Endothelial cell of umbilical vein (primary cell): ENCODE measurements around the gene SKOR1. TPM values are rescaled to one million over a fixed set of nuclear protein-coding genes. Genes with fewer than 3 reads are reported as not detected.

Source experiments
- BruUV-seq: library from RNA; stranded (reverse); fragments of 400-500 nt; replicated peaks from 2 replicates; lab custom pipeline; 2021; lab: Mats Ljungman, UMichigan
- CTCF ChIA-PET: fragments of 300-600, 350-600 bp; sonication (Branson Sonifier 250); formaldehyde crosslinking; loops from one replicate; lab custom pipeline; 2021; ENCODE audit warnings: antibody characterized with exemption, inconsistent platforms; lab: Charles Lee
- POLR2A ChIA-PET: fragments of 300-600, 350-600 bp; sonication (Branson Sonifier 250); formaldehyde crosslinking; loops from one replicate; lab custom pipeline; 2021; ENCODE audit warnings: antibody characterized with exemption, inconsistent platforms; lab: Charles Lee
- DNase-seq: peaks from one replicate; pipeline ENCODE4 v3.0.0-alpha.2; 2011; ENCODE audit warnings: low read depth, low spot score
- FAIRE-seq: peaks from 2 replicates; lab custom pipeline; 2011; peaks lifted over from hg19 to GRCh38; lab: Jason Lieb, UNC
- H2AFZ ChIP-seq: 2 replicates; pipeline ENCODE4 v1.6.0; 2012; ENCODE audit warnings: low read depth, low read length, control low read depth, inconsistent platforms
- H3K27ac ChIP-seq: 2 replicates; pipeline ENCODE4 v1.5.1; 2011; ENCODE audit warnings: low read depth, mild to moderate bottlenecking, control low read depth, low read length, moderate library complexity; ENCODE audit not compliant: insufficient read depth
- H3K27me3 ChIP-seq, 2 experiments: 2 replicates each; pipeline versions ENCODE4 v1.6.0 to v1.6.1; 2011; ENCODE audit warnings: low read length in 2 of 2, mixed read lengths in 1 of 2; ENCODE audit not compliant: control insufficient read depth in 2 of 2, insufficient read depth in 2 of 2
- H3K36me3 ChIP-seq, 2 experiments: 2 replicates in 1 of 2; 3 replicates in 1 of 2; pipeline ENCODE4 v1.5.1; 2011; ENCODE audit warnings: low read length in 2 of 2, mild to moderate bottlenecking in 1 of 2, moderate library complexity in 1 of 2; ENCODE audit not compliant: control insufficient read depth in 2 of 2, insufficient read depth in 2 of 2; ENCODE audit errors: extremely low read depth in 1 of 2
- H3K4me1 ChIP-seq: 3 replicates; pipeline ENCODE4 v1.5.1; 2011; ENCODE audit warnings: mild to moderate bottlenecking, low read length; ENCODE audit not compliant: control insufficient read depth, insufficient read depth; ENCODE audit errors: extremely low read depth
- H3K4me2 ChIP-seq: 2 replicates; pipeline ENCODE4 v1.6.1; 2011; ENCODE audit warnings: low read length, control low read depth, mixed read lengths; ENCODE audit not compliant: insufficient read depth
- H3K4me3 ChIP-seq, 3 experiments: fragments of 200-600 bp in 1 of 3; sonication (generic), shearing (Covaris generic) in 1 of 3; replicated peaks in 1 of 3; 2 replicates each; pipeline ENCODE4 v1.5.1; 2011 to 2016; ENCODE audit warnings: control low read depth in 3 of 3, low read length in 3 of 3, mild to moderate bottlenecking in 2 of 3, inconsistent platforms in 1 of 3, low read depth in 1 of 3, moderate library complexity in 1 of 3; ENCODE audit not compliant: insufficient read depth in 1 of 3
- H3K79me2 ChIP-seq: 2 replicates; pipeline ENCODE4 v1.6.0; 2012; ENCODE audit warnings: low read length, inconsistent platforms; ENCODE audit not compliant: control insufficient read depth, insufficient read depth
- H3K9ac ChIP-seq: replicated peaks from 2 replicates; pipeline ENCODE3; 2011; ENCODE audit warnings: low read length, control low read depth; ENCODE audit not compliant: insufficient read depth; ENCODE audit errors: extremely low read depth
- H3K9me1 ChIP-seq: replicated peaks from 3 replicates; pipeline ENCODE4 v1.6.0; 2011; ENCODE audit warnings: mild to moderate bottlenecking, low read length; ENCODE audit not compliant: control insufficient read depth, insufficient read depth; ENCODE audit errors: extremely low read depth
- H3K9me3 ChIP-seq: replicated peaks from 2 replicates; pipeline ENCODE4 v1.5.1; 2012; ENCODE audit warnings: low read length, inconsistent platforms; ENCODE audit not compliant: control insufficient read depth, insufficient read depth
- H4K20me1 ChIP-seq: replicated peaks from 2 replicates; pipeline ENCODE3; 2011; ENCODE audit warnings: mild to moderate bottlenecking, low read length; ENCODE audit not compliant: control insufficient read depth, insufficient read depth; ENCODE audit errors: extremely low read depth
- EZH2 ChIP-seq: IDR thresholded peaks from 2 replicates; pipeline ENCODE4 v1.6.1; 2012; ENCODE audit warnings: borderline replicate concordance, low read depth, mild to moderate bottlenecking, moderate library complexity, low read length, inconsistent platforms; ENCODE audit not compliant: severe bottlenecking
- FOS ChIP-seq: IDR thresholded peaks from 2 replicates; pipeline ENCODE4 v1.6.1; 2011; ENCODE audit warnings: mild to moderate bottlenecking, low read length, moderate library complexity, borderline replicate concordance; ENCODE audit not compliant: insufficient read depth
- GATA2 ChIP-seq: IDR thresholded peaks from 2 replicates; pipeline ENCODE4 v1.7.0; 2011; ENCODE audit warnings: low read depth, mild to moderate bottlenecking, moderate library complexity, mixed read lengths, low read length; ENCODE audit not compliant: insufficient read length, insufficient read depth
- JUN ChIP-seq: IDR thresholded peaks from 2 replicates; pipeline ENCODE4 v1.6.1; 2011; ENCODE audit warnings: borderline replicate concordance, low read depth; ENCODE audit not compliant: insufficient read length, insufficient read depth
- MYC ChIP-seq: IDR thresholded peaks from one replicate; pipeline ENCODE4 v1.6.1; 2011; ENCODE audit warnings: mild to moderate bottlenecking, low read depth, low read length
- POLR2A ChIP-seq: IDR thresholded peaks from 2 replicates; pipeline ENCODE4 v1.6.1; 2012; ENCODE audit warnings: low read depth, mild to moderate bottlenecking, control low read depth, low read length
- POLR2AphosphoS5 ChIP-seq: IDR thresholded peaks from 2 replicates; pipeline ENCODE4 v1.6.1; 2012; ENCODE audit warnings: low read depth, mild to moderate bottlenecking, control low read depth, low read length, moderate library complexity; ENCODE audit not compliant: insufficient read depth
- dilution Hi-C: fragments of 300-500 bp; cut with MboI; formaldehyde crosslinking; loops from one replicate; pipeline ENCODE4 v1.15.0; 2019; ENCODE audit warnings: low sequenced_read_pairs; ENCODE audit not compliant: extremely low pct_ligation_motif_present
- intact Hi-C: fragments of 100-400 bp; cut with micrococcal nuclease; formaldehyde crosslinking; loops from one replicate; pipeline ENCODE4 v1.10.0; 2022
- polyA plus RNA-seq, 4 experiments: library from polyadenylated mRNA; depleted of rRNA in 3 of 4; stranded (reverse) in 3 of 4; unstranded in 1 of 4; fragments of >200 nt; gene quantifications; 2 replicates each; pipeline versions ENCODE4 v1.2.1 to v1.2.3, GENCODE V29; 2011 to 2012; ENCODE audit warnings: missing spikeins in 1 of 4
- total RNA-seq: library from RNA; stranded (reverse); gene quantifications from 2 replicates; pipeline ENCODE4 v1.2.3, GENCODE V29; 2021
- TF ChIP-seq, protein P1 (sequence below): IDR thresholded peaks from 2 replicates; pipeline ENCODE4 v1.6.1; 2011; ENCODE audit not compliant: insufficient read depth, insufficient read length
- TF ChIP-seq, protein P2 (sequence below), 2 donors: IDR thresholded peaks; 1 replicate in 1 of 2; 2 replicates in 1 of 2; pipeline ENCODE4 v1.5.1; 2011; ENCODE audit warnings: low read length in 2 of 2, mild to moderate bottlenecking in 2 of 2, moderate library complexity in 2 of 2, control low read depth in 1 of 2, inconsistent platforms in 1 of 2, low read depth in 1 of 2; ENCODE audit not compliant: insufficient read depth in 1 of 2; ENCODE audit errors: extremely low read depth in 1 of 2

SKOR1 gene
- total and polyA plus RNA-seq, 2 donors (not counting 3 experiments of a cell fraction or from before 2014, with no cell fraction given): 0.06 to 0.15 TPM

DNA sequence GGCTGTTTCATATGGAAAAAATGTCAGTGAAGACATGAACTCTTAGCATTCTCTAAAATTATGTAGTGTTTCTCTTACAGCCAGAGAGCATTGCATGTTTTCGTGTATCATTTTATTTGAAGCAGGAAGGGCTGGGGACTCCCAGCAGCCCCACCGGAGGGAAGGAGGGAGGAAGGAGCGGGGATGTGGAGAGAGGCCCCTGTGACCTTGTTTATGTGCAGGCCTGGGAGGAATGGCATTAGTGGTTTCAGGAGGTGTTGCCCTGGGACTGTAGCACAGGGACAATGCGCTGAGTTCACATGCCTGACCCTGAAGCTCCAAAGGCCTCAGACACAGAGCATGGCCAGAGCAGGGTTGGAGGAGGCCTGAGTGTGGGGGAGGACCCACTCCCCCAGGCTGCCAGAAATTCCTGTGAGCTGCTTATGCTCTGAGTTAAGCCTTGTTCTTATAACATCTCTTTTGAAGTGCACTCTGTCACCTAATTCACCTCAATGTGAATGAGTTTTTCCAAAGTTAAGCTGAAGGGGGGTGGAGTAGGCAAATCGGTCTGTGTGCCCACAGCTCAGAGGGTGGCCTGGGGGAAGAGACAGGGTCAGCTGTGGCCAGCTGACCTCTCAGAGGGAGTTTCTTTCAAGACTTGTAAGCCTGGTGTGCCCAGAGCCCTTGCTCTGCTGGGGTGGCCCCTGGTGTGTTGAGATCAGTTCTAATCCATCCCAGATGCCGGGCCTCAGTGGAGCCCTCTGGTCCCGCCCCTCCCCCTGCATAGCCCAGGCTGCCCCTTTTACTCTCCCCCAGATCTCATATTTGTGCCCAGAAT, 18.5 kb downstream of the SKOR1 start:
- Histone ChIP-seq H3K79me2 (no peaks in the 10 kb centered on the region), H2AFZ (peak overlapping the region; percentile 0), H3K36me3 (no peaks in the 10 kb centered on the region), H3K4me2 (no peak overlapping the region), H3K9me1 (no peaks in the 10 kb centered on the region), H3K27ac (no peak overlapping the region), H3K27me3 (peaks cover 0 to 3% of the 10 kb centered on the region in 2 experiments), H3K9me3 (no peaks in the 10 kb centered on the region), H3K4me1 (peaks cover 17% of the 10 kb centered on the region), H3K4me3 (no peak overlapping the region), H4K20me1 (no peaks in the 10 kb centered on the region), H3K9ac (no peak overlapping the region)
- dilution Hi-C loops: no loop called here
- BruUV-seq: no TSS peak
- intact Hi-C loops: no loop called here
- TF ChIP-seq GATA2: no peak
- TF ChIP-seq, protein P1, sequence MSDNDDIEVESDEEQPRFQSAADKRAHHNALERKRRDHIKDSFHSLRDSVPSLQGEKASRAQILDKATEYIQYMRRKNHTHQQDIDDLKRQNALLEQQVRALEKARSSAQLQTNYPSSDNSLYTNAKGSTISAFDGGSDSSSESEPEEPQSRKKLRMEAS: no peak
- no peak for TF ChIP-seq POLR2A
- TF ChIP-seq JUN: no peak
- TF ChIP-seq FOS: no peak
- no peak for TF ChIP-seq MYC
- no peak for TF ChIP-seq POLR2AphosphoS5
- TF ChIP-seq, protein P2, sequence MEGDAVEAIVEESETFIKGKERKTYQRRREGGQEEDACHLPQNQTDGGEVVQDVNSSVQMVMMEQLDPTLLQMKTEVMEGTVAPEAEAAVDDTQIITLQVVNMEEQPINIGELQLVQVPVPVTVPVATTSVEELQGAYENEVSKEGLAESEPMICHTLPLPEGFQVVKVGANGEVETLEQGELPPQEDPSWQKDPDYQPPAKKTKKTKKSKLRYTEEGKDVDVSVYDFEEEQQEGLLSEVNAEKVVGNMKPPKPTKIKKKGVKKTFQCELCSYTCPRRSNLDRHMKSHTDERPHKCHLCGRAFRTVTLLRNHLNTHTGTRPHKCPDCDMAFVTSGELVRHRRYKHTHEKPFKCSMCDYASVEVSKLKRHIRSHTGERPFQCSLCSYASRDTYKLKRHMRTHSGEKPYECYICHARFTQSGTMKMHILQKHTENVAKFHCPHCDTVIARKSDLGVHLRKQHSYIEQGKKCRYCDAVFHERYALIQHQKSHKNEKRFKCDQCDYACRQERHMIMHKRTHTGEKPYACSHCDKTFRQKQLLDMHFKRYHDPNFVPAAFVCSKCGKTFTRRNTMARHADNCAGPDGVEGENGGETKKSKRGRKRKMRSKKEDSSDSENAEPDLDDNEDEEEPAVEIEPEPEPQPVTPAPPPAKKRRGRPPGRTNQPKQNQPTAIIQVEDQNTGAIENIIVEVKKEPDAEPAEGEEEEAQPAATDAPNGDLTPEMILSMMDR (IDR thresholded peaks at IDR 0.05; ENCODE audit: extremely low read depth in 1 of 2, insufficient read depth in 1 of 2, low read depth in 1 of 2, low read length in 2 of 2): no peak
- TF ChIP-seq EZH2: no peak
- POLR2A ChIA-PET: no interaction called here
- peak; percentile 96 for DNase-seq
- CTCF ChIA-PET: interaction anchor here (1.2 to 1.8 kb wide), 3 partner anchors 13 to 387 kb away, joined by 3 to 5 read pairs (median 5); no protein-coding TSS in a partner anchor
- peak; percentile 92 for FAIRE-seq
